Endometrial microvascular endothelial cells (primary cell): ENCODE measurements around the gene TTC33. TPM values are rescaled to one million over a fixed set of nuclear protein-coding genes. Genes with fewer than 3 reads are reported as not detected.
"Not testable (repeated sequence)": the region's sequence is repeated elsewhere in the genome, so short reads cannot be mapped to it uniquely, and the experiment has no call there.

Experiments used
- in situ Hi-C: cut with HindIII; loops from 2 replicates; pipeline ENCODE4 v1.10.0; 2017; ENCODE audit warnings: low sequenced_read_pairs, low pct_unique_long_range_greater_than_20kb; ENCODE audit errors: inconsistent ontology term
- total RNA-seq: library from RNA; depleted of rRNA; stranded (reverse); fragments of >200 nt; gene quantifications from one replicate; pipeline ENCODE4 v1.2.3, GENCODE V29; 2015; ENCODE audit errors: inconsistent ontology term

The TTC33 gene, protein sequence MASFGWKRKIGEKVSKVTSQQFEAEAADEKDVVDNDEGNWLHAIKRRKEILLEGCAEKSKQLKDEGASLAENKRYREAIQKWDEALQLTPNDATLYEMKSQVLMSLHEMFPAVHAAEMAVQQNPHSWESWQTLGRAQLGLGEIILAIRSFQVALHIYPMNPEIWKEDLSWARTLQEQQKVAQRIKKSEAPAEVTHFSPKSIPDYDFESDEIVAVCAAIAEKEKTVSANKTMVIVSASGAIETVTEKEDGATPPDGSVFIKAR
- total RNA-seq, result 10.3 TPM

DNA sequence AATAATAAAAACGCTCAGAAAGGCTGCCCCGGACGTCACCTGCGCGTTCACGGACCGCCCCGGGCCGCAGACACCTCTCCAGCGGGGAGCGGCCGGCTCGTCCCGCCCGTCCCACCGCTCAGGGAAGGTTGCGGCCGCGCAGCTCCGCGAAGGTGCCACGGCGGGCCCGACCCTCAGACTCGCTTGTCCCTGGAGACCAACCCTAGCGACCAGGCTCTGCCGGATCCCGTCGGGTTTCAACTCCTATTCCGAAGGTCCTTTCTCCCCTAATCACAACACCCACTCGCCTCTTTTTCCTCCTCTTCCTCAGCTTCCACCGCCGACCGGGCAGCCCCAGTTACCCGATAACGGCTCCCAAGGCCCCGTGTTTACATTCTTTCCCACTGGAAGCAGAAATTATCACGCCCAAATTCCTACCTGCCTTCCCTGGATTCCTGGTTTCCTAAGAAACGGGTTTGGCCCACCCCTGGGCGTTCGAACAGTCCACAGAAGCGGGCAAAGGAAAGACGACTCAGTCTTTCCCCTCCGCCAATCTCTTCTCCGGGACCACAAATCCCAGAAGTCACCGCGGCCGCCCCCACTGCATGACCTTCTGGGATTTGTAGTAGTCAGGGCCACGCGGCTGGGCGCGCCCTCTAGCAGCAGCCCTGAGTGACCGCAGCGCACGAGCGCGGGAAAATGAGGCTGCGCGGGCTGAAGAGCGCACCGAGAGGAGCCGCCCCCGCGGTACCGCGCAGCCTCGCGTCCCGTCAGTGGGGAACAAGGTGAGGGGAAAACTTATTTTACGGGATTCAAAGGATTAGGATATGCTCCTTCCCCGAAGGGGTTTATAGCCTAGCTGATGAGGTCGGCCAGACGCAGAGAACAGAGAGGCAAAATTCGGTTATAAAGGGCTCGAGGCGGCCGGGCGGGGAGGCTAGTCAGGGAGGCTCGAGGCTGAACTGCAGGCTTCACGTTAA is at the start of gene TTC33:
TTC33 (minus strand) TSS at position 555 of the 959 bp plus-strand sequence. CDS start 8,943 bp downstream, outside the sequence.
- in situ Hi-C loops, result no loop called here

DNA sequence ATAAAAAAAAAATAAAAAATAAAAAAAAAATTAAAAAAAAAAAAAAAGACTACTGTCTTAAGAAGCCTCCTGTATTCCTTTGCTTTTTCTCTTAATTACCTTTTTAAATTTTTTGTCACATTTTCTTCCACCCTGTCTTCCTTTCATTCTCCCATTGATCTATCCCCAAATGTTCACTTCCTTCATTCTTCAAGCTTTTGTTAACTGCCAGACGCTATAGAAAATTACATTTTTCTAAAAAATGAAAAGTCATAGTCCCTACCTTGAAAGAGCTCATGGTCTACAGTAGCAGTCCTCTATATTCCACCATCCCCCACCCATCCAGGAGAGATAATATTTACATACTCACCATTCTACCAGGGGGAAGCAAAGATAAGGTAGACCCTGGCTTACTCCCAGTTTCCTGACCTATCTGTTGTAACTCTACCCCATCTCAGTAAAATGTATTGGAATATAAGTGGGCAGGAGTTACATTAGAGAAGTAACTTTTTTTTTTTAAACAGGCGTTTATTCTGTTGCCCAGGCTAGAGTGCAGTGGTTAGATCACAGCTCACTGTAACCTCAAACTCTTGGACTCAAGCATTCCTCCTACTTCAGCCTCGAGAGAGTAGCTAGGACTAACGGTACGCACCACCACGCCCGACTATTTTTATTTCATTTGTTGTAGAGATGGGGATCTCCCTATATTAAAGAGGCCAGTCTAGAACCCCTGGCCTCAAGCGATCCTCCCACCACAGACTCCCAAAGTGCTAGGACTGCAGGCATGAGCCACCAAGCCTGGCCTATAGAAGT is 46.2 kb upstream of the TTC33 start:
- in situ Hi-C loops, result no loop called here

DNA sequence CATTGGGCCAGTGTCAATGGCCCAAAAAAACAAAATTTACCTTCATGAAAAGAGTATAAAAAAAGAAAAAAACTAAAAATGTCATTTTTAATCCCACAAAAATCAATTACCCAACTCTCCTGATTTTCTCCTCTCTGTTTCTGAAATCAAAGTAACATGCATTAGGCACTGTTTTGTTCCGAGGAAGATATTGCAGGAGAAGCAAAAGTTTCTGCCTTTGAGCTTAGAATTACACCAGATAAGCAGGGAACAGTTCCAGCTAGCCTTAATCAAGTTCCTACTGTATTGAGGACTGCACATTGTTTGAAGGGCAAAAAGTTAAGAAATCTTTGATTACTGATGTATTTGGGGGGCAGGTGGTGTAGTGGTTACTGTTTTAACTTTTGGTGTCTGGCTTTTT is 43.5 kb upstream of the TTC33 start:
- in situ Hi-C loops, result no loop called here

DNA sequence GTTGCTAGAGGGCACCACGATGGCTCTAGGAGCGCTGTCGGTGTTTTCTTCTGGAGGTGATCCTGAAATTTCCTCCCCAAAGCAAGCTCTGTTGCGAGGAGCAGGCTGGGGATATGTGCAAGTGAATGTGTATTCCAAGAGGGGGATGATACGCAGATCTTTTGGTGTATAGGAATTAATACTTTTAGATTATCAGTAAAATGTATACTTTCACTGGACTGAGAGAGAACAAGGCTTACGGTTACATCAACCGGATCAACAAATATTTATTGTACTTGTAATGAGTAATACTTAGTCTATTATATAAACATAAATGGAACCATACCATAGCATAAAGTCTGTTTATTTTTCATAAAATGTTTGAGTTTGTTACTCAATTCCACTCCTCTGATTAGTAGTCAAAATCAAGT is 43.0 kb upstream of the TTC33 start:
- in situ Hi-C loops, result no loop called here

DNA sequence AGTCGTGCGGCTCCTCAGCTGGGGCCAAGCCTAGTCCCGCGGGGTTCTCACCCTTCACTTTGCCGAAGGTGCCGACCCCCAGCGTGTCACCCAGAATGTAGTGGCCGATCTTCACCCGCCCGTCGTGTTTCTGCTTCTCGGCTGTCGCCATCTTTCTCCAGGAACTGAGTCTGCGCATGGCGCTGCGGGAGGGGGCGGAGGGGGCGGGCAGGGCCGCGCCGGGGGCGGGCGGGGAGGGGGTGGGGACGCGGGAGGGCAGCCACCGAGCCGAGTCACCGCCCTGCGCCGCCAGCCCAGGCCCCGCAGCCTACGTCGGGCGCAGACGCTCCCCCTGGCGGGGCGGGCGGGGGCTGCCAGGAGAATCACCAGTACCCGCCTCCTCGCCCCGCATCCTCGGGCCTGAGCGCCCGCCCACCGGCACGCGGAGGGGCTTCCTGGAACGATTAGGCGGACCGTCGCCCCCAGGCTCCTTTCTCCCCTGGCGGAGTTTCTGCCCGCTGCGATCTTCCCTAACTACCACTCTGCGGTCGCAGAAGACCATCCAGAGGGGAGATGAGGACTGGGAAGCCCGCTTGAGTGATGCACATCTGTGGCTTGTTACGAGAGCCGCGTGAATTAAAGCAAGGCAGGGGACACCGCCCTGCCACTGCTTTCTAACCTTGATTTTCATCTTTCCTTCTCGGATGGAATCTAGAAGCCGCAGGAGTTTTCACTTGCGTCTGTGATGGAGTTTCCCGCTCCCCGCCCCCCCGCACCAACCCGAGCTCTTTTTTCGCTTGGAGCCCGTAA is 42.4 kb upstream of the TTC33 start, which contains the start of gene PRKAA1:
PRKAA1 (minus strand) TSS at position 363 of the 789 bp plus-strand sequence; CDS start at position 178, 185 bp downstream.
- in situ Hi-C loops, result no loop called here

DNA sequence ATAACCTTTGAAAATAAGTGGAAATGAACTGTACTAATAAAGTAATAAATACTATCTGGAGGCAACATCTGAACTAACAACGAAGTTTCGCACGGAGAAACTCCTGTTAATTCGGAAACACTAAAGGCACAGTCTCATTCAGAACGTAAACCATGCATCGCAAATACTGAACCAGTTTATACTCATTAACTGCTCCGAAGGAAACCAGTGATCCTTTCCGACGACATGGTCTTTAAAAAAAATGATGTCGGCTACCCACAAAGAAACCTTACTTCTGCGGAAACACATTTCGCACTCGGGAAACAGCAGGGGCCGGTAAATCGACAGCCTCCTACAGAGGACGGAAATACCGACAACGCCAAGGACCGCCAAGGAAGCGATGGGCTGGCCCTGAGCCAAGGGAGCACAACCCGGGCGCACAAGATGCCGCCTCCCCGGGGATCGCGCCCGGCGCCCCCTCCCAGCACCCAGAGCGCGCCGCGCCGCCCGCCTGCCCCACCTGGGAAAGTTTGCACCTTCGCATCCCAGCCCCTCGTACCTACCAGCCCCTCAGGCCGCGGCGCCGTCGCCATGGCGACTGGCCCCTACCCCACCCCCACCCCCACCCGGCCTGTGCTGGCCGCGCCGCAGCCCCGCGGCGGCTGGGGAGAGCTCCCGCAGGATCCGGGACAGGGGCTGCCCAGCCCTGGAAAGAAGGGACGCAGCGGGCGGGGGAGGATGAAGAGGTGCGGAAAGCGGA is 41.7 kb upstream of the TTC33 start:
- in situ Hi-C loops, result no loop called here

DNA sequence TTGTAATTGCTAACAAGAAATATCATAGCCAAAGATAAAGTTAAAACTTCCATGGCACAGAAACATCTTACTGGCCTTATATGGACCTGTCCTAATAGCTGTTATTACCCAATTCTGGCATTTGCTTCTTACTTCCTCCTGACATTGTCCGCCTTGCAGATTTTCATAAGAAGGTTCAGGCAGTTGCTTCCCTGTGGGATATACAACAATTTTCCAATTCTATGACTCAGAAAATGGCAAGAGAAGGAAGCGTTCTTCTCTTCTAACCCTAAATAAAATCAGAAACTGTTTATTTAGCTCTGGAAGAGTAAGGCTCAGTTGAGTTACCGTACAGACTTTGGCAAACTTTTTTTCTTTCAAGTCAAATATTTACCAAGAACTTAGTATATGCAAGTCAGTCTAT is 40.7 kb upstream of the TTC33 start:
- in situ Hi-C loops, result no loop called here

DNA sequence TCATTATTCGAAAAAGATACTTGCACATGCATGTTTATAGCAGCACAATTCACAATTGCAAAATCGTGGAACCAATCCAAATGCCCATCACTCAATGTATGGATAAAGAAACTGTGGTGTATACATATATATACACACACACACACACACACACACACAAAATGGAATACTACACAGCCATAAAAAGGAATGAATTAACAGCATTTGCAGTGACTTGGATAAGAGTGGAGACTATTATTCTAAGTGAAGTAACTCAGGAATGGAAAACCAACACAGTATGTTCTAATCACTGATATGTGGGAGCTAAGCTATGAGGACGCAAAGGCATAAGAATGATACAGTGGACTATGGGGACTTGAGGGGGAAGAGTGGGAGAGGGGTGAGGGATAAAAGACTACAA is 39.1 kb upstream of the TTC33 start:
- in situ Hi-C loops, result not testable (repeated sequence)

DNA sequence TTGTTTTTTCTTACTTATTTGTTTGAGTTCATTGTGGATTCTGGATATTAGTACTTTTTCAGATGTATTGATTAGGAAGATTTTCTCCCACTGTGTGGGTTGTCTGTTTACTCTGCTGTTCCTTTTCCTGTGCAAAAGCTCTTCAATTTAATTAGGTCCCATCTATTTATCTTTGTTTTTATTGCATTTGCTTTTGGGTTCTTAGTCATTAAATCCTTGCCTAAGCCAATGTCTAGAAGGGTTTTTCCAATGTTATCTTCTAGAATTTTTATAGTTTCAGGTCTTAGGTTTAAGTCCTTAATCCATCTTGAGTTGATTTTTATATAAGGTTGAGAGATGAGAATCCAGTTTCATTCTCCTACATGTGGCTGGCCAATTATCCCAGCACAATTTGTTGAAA is 38.6 kb upstream of the TTC33 start:
- in situ Hi-C loops, result not testable (repeated sequence)

DNA sequence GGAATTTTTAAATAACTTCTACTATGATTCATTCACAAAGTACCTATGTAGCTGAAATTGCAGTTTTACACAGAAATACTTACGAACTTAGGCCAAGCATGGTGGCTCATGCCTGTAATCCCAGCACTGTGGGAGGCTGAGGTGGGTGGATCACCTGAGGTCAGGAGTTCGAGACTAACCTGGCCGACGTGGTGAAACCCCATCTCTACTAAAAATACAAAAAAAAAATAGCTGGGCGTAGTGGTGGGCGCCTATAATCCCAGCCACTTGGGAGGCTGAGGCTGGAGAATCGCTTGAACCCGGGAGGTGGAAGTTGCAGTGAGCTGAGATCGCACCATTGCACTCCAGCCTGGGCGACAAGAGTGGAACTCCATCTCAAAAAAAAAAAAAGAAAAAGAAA is 36.9 kb upstream of the TTC33 start:
- in situ Hi-C loops, result not testable (repeated sequence)

DNA sequence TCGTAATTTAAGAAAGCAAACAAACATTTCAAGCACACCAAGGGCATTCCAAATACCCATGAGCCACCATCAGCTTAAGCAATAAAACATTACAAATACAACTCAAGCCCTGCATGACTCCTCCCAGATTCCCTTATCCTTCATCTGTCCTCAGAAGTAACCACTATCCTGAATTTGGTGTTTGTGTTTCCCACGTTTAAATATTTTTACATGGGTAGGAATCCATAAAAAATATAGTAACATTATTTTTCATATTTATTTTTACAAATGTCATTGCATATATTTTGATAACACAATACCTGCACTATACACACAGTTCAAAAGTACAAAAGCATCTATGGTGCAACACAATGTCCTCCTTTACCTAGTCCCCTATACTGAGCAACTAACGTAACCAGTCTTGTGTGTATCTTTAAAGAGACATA is 36.0 kb upstream of the TTC33 start:
- in situ Hi-C loops, result no loop called here

DNA sequence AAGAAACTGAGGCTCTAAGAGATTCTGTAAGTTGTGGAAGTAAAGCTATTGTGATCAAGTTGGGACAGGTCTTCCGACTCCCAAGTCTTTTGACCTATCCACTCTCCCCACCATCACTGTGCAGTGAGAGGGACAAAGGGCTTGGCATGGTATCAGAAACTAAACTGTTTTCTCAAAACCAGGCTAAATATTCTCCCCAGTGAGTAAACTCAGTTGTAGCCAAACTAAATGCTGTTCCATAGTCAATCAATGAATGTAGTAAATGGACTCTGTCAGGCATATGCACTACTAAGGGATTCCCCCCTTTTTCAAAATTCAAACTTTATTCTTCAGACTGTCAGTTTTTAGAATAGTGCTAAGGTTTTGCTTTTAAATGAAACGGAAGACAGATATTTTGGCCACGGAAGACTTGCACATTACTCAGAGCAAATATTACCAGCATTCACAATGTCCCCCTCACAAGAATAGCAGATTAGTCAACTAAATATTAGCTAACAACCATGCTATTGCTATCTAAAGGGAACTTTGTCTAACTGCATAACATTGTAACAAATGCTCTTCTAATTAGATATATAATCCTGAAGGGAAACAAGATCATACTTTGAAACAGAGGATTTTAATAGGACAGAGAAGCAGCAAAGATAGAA is 35.3 kb upstream of the TTC33 start:
- in situ Hi-C loops, result no loop called here

DNA sequence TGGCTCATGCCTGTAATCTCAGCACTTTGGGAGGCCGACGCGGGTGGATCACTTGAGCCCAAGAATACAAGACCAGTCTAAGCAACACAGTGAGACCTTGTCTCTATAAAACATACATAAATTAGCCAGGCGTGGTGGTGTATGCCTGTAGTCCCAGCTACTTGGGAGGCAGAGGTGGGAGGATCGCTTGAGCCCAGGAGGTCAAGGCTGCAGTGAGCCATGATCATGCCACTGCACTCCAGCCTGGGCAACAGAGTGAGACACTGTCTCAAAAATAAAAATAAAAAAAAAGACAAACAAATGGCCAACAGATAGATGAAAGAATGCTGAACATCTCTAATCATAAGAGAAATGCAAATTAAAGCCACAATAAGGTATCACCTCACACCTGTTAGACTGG is 33.2 kb upstream of the TTC33 start:
- in situ Hi-C loops, result not testable (repeated sequence)

DNA sequence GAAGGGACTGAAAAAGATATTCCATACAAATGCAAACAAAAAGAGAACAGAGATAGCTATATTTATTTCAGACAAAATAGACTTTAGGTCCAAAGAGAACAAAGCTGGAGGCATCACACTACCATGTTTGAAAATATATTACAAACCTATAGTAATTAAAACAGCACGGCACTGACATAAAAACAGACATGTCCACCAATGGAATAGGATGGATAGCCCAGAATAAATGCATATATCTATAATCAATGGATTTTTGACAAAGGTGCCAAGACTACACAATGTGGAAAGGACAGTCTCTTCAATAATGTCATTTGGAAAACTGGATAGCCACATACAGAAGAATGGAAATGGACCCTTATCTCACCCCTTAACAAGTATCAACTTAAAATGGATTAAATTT is 32.2 kb upstream of the TTC33 start:
- in situ Hi-C loops, result no loop called here

DNA sequence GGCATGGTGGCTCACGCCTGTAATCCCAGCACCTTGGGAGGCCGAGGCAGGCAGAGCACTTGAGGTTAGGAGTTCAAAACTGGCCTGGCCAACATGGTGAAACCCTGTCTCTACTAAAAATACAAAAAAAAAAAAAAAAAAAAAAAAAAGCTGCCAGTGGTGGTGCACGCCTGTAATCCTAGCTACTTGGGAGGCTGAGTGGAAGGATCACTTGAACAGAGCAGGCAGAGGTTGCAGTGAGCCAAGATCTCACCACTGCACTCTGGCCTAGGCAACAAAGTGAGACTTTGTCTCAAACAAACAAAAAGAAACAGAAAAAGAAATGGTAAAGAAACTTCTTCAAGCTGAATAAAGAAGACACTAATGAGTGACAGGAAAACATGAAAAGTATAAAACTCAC is 30.9 kb upstream of the TTC33 start:
- in situ Hi-C loops, result not testable (repeated sequence)

DNA sequence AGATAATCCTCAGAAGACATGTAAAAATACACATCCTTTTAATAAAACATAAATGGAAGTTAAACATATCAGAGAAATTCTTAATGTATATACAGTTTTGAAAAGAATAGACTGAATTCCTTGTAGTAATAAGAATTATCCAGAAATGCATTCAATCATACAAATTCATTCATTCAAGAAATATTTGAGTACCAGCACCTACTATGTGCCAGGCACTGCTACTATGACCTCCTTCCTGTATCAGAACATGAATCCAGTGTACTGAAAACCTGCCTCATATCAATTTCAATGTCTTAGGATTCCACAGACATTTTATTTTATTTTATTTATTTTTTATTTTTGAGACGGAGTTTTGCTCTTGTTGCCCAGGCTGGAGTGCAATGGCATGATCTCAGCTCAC is 29.2 kb upstream of the TTC33 start:
- in situ Hi-C loops, result no loop called here

DNA sequence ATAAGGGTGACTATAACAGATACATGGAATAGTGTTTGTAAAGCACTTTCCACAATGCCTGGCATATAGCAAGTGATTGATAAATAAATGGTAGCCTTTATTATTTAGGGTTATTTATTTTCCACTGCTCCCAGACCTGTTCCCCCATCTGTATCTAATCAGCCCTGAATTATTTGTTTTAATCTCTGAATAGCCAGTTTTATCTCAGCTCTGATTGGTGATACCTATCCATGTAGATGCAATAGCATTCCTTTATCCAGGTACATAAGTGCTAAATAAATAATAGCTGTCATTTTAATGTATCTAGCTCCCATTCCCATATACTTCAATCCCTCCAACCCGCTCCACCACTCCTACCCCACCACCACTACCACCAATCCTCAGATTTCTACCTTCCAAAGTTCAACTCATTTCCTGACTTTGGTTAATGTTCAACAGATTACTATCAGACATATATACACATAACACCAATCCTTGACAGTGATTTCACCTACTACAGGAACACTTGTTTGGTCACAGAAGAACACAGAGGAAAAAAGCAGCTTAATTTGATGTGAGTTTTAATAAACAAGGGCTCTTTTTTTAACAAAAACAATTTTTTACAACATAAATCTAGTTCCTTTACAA is 28.4 kb upstream of the TTC33 start:
- in situ Hi-C loops, result no loop called here
